B cell (primary cell): Measurements from ENCODE around the gene RALGAPA2. TPM values are rescaled to one million over a fixed set of nuclear protein-coding genes. Genes with fewer than 3 reads are reported as not detected.

Experiments
- ATAC-seq: fragments of 200-7000 bp; cut with Tn5 transposase; one replicate; pipeline ENCODE4 v1.10.0; 2021; ENCODE audit warnings: low read depth, mild to moderate bottlenecking, moderate number of reproducible peaks, moderate library complexity
- CTCF ChIA-PET: fragments of 350-600 bp; sonication (Branson Sonifier 250); formaldehyde crosslinking; loops from one replicate; lab custom pipeline; 2021; ENCODE audit warnings: antibody characterized with exemption, inconsistent platforms; lab: Charles Lee
- POLR2A ChIA-PET: fragments of 350-600 bp; sonication (Branson Sonifier 250); formaldehyde crosslinking; loops from one replicate; lab custom pipeline; 2021; ENCODE audit warnings: antibody characterized with exemption; lab: Charles Lee
- DNase-seq: peaks from one replicate; pipeline ENCODE4 v3.0.0; 2013
- H2AFZ ChIP-seq: 2 replicates; pipeline ENCODE4 v1.6.1; 2012; ENCODE audit warnings: mild to moderate bottlenecking, low read depth, low read length; ENCODE audit not compliant: insufficient read depth, poor library complexity, severe bottlenecking
- H3K27ac ChIP-seq, 2 donors: 1 replicate in 1 of 2; 2 replicates in 1 of 2; pipeline ENCODE4 v1.5.1; 2012 to 2013; ENCODE audit warnings: low read length in 2 of 2, mild to moderate bottlenecking in 2 of 2, moderate library complexity in 1 of 2
- H3K27me3 ChIP-seq, 4 experiments: fragments of 200-600 bp in 1 of 4; sonication (generic) in 1 of 4; replicated peaks in 1 of 4; 1 replicate in 2 of 4; 2 replicates in 2 of 4; pipeline versions ENCODE4 v1.6.1 to v1.7.0; 2013 to 2016; ENCODE audit warnings: low read length in 3 of 4, mild to moderate bottlenecking in 2 of 4, mixed read lengths in 1 of 4, moderate library complexity in 1 of 4; ENCODE audit not compliant: insufficient read depth in 4 of 4, control insufficient read depth in 3 of 4; ENCODE audit errors: control extremely low read depth in 1 of 4
- H3K36me3 ChIP-seq, 2 experiments: replicated peaks in 1 of 2; 1 replicate in 1 of 2; 2 replicates in 1 of 2; pipeline versions ENCODE4 v1.6.1 to v1.7.1; 2013; ENCODE audit warnings: low read length in 1 of 2; ENCODE audit not compliant: insufficient read depth in 2 of 2, control insufficient read depth in 1 of 2; ENCODE audit errors: control extremely low read depth in 1 of 2, extremely low read depth in 1 of 2
- H3K4me1 ChIP-seq, 2 donors: fragments of 200-600 bp in 1 of 2; sonication (generic) in 1 of 2; 1 replicate in 1 of 2; 2 replicates in 1 of 2; pipeline versions ENCODE4 v1.5.1 to v1.6.1; 2013 to 2017; ENCODE audit warnings: low read length in 2 of 2; ENCODE audit not compliant: control insufficient read depth in 2 of 2, insufficient read depth in 2 of 2
- H3K4me2 ChIP-seq: replicated peaks from 2 replicates; pipeline ENCODE3; 2012; ENCODE audit warnings: mild to moderate bottlenecking, low read depth, low read length; ENCODE audit not compliant: poor library complexity, severe bottlenecking
- H3K4me3 ChIP-seq, 5 experiments: fragments of 200-600 bp in 1 of 5; sonication (generic) in 1 of 5; 1 replicate in 3 of 5; 2 replicates in 2 of 5; pipeline versions ENCODE4 v1.5.1 to v1.7.0; 2011 to 2016; ENCODE audit warnings: low read length in 4 of 5, mild to moderate bottlenecking in 4 of 5, low read depth in 2 of 5, control low read depth in 1 of 5, moderate library complexity in 1 of 5; ENCODE audit not compliant: insufficient read depth in 1 of 5; ENCODE audit errors: control extremely low read depth in 1 of 5, extremely low read depth in 1 of 5
- H3K79me2 ChIP-seq: fragments of 200-600 bp; sonication (generic); one replicate; pipeline ENCODE4 v1.6.0; 2016; ENCODE audit warnings: low read length; ENCODE audit not compliant: control insufficient read depth, insufficient read depth
- H3K9ac ChIP-seq: fragments of 200-600 bp; sonication (generic); 2 replicates; pipeline ENCODE4 v1.6.1; 2017; ENCODE audit warnings: mild to moderate bottlenecking, low read length, moderate library complexity
- H3K9me3 ChIP-seq, 3 donors: one replicate each; pipeline versions ENCODE4 v1.6.1 to v1.7.1; 2013; ENCODE audit warnings: low read length in 2 of 3; ENCODE audit not compliant: control insufficient read depth in 2 of 3, insufficient read depth in 1 of 3; ENCODE audit errors: control extremely low read depth in 1 of 3
- H4K20me1 ChIP-seq: 2 replicates; pipeline ENCODE4 v1.6.0; 2012; ENCODE audit warnings: mild to moderate bottlenecking, low read length; ENCODE audit not compliant: insufficient read depth, control insufficient read depth, poor library complexity, severe bottlenecking
- H3K27ac Mint-ChIP-seq: one replicate; pipeline ENCODE4 v1.8.0; 2021; ENCODE audit warnings: mixed read lengths
- H3K27me3 Mint-ChIP-seq: one replicate; pipeline ENCODE4 v1.8.0; 2021; ENCODE audit warnings: mixed read lengths
- H3K4me1 Mint-ChIP-seq: one replicate; pipeline ENCODE4 v1.8.0; 2021; ENCODE audit warnings: mixed read lengths
- H3K4me3 Mint-ChIP-seq: one replicate; pipeline ENCODE4 v1.8.0; 2021; ENCODE audit warnings: mixed read lengths
- H3K9me3 Mint-ChIP-seq: one replicate; pipeline ENCODE4 v1.8.0; 2022; ENCODE audit warnings: mixed read lengths; ENCODE audit not compliant: insufficient read depth
- EZH2 ChIP-seq: IDR thresholded peaks from 2 replicates; pipeline ENCODE4 v1.6.1; 2012; ENCODE audit warnings: borderline replicate concordance, low read depth, mild to moderate bottlenecking, moderate library complexity, low read length; ENCODE audit not compliant: insufficient read depth, poor library complexity, severe bottlenecking
- WGBS: methylation state at CpG from one replicate; pipeline ENCODE4 v1.1.5; 2013; ENCODE audit warnings: missing lambda C conversion rate; ENCODE audit not compliant: insufficient coverage; 5-methylcytosine and 5-hydroxymethylcytosine counted together
- intact Hi-C: fragments of 100-400 bp; cut with micrococcal nuclease; formaldehyde crosslinking; loops from one replicate; pipeline ENCODE4 v1.10.0; 2022
- polyA plus RNA-seq: library from polyadenylated mRNA; depleted of rRNA; stranded (reverse); fragments of >200 nt; gene quantifications from 2 replicates; pipeline ENCODE4 v1.2.3, GENCODE V29; 2012
- total RNA-seq, 2 donors: library from RNA; stranded (reverse); fragments of 120-200 nt in 1 of 2; gene quantifications; 1 replicate in 1 of 2; 2 replicates in 1 of 2; pipeline versions ENCODE4 v1.2.3 to v1.2.4, GENCODE V29; 2013 to 2022
- TF ChIP-seq, protein P1 (sequence below): fragments of 200-600 bp; IDR thresholded peaks from one replicate; pipeline ENCODE4 v1.8.0; 2022; ENCODE audit warnings: antibody characterized with exemption, mild to moderate bottlenecking

Gene RALGAPA2
- total and polyA plus RNA-seq, 2 donors (not counting 1 experiment from before 2014, with no cell fraction given) = 6.4 to 33.1 TPM

DNA sequence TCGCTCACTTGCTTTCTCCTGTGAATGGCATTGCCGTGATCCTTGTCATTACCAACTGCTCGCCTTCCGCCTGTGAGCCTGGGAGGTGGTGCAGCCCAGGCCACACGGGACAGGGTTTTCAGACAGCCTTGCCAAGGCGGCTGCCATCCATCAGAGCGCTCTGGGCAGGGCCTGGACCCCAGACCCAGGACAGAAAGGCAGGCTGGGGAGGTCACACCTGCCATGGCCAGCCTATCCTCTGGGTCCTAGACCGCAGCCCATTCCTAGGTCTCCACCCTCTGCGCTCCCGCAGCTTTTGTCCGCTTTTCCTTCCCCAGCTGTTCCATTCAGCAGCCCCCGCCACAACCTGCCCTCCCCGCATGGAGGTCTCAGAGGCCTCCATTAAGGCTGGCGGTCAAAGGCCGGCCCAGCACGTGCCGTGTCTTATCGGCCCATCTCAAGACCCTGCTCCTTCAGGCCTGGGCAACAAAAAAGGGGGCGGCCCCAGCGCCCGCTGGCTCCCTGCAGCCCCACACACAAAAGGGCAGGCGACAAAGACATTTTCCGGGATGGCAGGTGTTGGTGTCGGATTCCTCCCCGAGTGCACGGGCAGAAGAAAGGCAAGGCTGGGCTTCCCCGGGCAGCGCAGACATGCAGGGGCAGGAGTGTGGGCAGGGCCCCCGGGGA is 316.4 kb downstream of the RALGAPA2 start:
- no peak overlapping the region for H3K4me2 ChIP-seq
- no peak for ATAC-seq

DNA sequence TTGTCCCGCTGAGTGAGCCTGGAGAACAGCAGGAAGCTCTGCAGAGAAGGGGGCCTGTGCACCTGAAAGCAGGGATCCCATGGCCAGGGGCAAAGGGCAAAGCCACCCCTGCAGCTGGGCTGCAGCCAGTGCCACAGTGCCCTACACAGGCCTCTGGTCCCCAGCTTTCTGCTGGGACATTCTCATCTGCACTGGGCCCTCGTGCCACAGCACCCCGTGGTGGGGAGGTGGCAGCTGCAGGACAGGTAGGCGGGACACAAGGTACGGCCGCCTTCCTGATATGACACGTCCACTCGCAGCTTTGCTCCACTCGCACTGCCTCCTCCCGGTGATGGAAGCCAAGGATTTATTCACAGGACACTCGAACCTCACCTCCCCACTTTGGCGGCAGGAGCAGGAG is 317.4 kb downstream of the RALGAPA2 start:
- Histone ChIP-seq H3K27me3 (no peaks in the 10 kb centered on the region), H3K79me2 (no peaks in the 10 kb centered on the region), H3K9ac (no peak overlapping the region), H3K36me3 (peaks cover 0 to 10% of the 10 kb centered on the region in 2 experiments), H3K4me1 (no peaks in the 10 kb centered on the region), H3K4me2 (no peak overlapping the region), H3K9me3 (no peaks in the 10 kb centered on the region), H3K4me3 (no peak overlapping the region), H2AFZ (no peak overlapping the region), H3K27ac (no peak overlapping the region), H4K20me1 (no peaks in the 10 kb centered on the region)
- Mint-ChIP-seq H3K4me3 (no peak overlapping the region), H3K27ac (no peak overlapping the region), H3K4me1 (no peaks in the 10 kb centered on the region), H3K27me3 (no peaks in the 10 kb centered on the region), H3K9me3 (no peaks in the 10 kb centered on the region)
- WGBS = 96% methylated on average over 12 of the region's 12 CpGs
- ATAC-seq = no peak
- ChIA-PET CTCF (no interaction called here), POLR2A (no interaction called here)
- DNase-seq = no peak
- intact Hi-C loops = no loop called here
- TF ChIP-seq EZH2 = no peak
- TF ChIP-seq, protein P1, sequence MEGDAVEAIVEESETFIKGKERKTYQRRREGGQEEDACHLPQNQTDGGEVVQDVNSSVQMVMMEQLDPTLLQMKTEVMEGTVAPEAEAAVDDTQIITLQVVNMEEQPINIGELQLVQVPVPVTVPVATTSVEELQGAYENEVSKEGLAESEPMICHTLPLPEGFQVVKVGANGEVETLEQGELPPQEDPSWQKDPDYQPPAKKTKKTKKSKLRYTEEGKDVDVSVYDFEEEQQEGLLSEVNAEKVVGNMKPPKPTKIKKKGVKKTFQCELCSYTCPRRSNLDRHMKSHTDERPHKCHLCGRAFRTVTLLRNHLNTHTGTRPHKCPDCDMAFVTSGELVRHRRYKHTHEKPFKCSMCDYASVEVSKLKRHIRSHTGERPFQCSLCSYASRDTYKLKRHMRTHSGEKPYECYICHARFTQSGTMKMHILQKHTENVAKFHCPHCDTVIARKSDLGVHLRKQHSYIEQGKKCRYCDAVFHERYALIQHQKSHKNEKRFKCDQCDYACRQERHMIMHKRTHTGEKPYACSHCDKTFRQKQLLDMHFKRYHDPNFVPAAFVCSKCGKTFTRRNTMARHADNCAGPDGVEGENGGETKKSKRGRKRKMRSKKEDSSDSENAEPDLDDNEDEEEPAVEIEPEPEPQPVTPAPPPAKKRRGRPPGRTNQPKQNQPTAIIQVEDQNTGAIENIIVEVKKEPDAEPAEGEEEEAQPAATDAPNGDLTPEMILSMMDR = no peak

More for the DNA sequence above, 316.4 kb downstream of the RALGAPA2 start:
- no peak for TF ChIP-seq EZH2
- TF ChIP-seq, protein P1 = no peak
- Mint-ChIP-seq H3K4me1 (no peaks in the 10 kb centered on the region), H3K27me3 (no peaks in the 10 kb centered on the region), H3K4me3 (no peak overlapping the region), H3K27ac (no peak overlapping the region), H3K9me3 (no peaks in the 10 kb centered on the region)
- Histone ChIP-seq H4K20me1 (no peaks in the 10 kb centered on the region), H3K4me3 (no peak overlapping the region), H2AFZ (no peak overlapping the region), H3K79me2 (no peaks in the 10 kb centered on the region), H3K9me3 (no peaks in the 10 kb centered on the region), H3K36me3 (peaks cover 0 to 10% of the 10 kb centered on the region in 2 experiments), H3K27ac (no peak overlapping the region), H3K4me1 (no peaks in the 10 kb centered on the region), H3K27me3 (no peaks in the 10 kb centered on the region), H3K9ac (no peak overlapping the region)
- POLR2A ChIA-PET = no interaction called here
- CTCF ChIA-PET = no interaction called here
- WGBS = 97% methylated on average over 29 of the region's 29 CpGs
- DNase-seq = no peak
- intact Hi-C loops = no loop called here
